SHP77 treated with DMSO at 0.1 percent for 48 hours (cell line): Measurements from ENCODE around the gene EPHB1.

Experiments
- DNase-seq: peaks from one replicate; lab custom pipeline; 2025; lab: John Stamatoyannopoulos, UW

Gene EPHB1

GRCh38 chr3:134883697-134884385 is 88.8 kb downstream of the EPHB1 start:
- no peak for DNase-seq

- no peak for DNase-seq
Observed at GRCh38 chr3:134885877-134886621, 91.0 kb downstream of the EPHB1 start.

- no peak for DNase-seq
Observed at GRCh38 chr3:134886991-134887390, 91.9 kb downstream of the EPHB1 start.

- DNase-seq = no peak
Observed at GRCh38 chr3:134887536-134887935, 92.5 kb downstream of the EPHB1 start.

- no peak for DNase-seq
Observed at GRCh38 chr3:134892326-134892725, 97.3 kb downstream of the EPHB1 start.

DNA sequence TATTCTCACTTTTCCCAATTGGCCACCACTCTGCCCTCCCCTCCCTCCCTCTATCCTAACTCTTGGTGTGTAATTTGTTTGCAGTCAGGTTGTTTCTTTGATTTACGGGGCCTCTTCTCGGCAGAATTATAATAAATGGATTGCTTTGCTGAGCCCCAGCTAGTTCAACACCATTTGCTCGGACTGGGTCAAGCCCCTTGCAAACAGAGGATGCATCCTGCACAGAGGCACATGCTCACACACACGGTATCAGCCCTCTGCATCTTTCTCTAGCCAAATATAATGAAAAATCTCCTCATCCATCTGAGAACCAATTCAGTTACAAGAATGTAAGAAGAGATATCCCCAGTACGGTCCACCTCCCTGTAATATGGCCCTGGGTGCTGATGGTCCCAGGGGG is 97.7 kb downstream of the EPHB1 start:
- no peak for DNase-seq

GRCh38 chr3:134894533-134894932 is 99.5 kb downstream of the EPHB1 start:
- no peak for DNase-seq

DNA sequence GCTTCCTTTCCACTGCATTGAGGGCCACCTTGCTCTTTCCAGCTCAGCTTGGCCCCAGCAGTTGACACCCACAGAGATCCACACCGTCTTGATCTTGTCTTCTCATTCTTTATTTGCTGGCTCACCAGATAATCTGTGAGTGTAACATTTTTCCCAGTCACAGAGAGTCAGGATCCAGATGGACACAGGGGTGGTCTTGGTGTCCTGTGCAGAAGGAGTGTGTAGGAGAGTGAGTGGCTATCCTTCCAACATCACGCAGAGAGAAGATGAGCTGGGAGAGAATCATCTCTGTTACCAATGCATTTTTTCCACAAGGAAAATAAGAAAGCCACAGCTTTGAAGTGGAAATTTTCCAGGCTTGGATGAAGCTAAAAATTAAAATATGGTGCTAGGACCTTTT is 100.1 kb downstream of the EPHB1 start:
- DNase-seq = no peak

- DNase-seq = no peak
Observed at GRCh38 chr3:134896141-134896540, 101.1 kb downstream of the EPHB1 start.

GRCh38 chr3:134896696-134897095 is 101.6 kb downstream of the EPHB1 start:
- no peak for DNase-seq

GRCh38 chr3:134897391-134898141 is 102.5 kb downstream of the EPHB1 start:
- DNase-seq = no peak

GRCh38 chr3:134898181-134898754 is 103.2 kb downstream of the EPHB1 start:
- no peak for DNase-seq

DNA sequence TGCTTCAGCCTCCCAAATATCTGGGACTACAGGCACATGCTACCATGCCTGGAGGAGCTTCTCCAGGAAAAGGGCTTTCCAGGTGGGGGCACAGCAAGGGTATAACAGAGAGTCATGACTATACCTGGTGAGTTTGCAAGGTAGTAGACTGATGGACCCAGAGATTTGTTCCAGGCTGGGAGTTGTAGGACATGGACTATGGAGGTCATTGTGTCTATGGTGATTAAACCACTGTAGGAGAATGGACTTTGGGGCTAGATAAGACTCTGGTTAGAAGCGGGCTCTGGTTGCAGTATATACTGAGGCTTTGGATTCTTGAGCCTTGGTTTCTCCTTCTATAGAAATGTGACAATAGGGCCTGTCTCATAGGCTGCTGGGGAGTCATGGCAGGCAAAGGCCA is 104.7 kb downstream of the EPHB1 start:
- no peak for DNase-seq

GRCh38 chr3:134900482-134900881 is 105.4 kb downstream of the EPHB1 start:
- DNase-seq = no peak

DNA sequence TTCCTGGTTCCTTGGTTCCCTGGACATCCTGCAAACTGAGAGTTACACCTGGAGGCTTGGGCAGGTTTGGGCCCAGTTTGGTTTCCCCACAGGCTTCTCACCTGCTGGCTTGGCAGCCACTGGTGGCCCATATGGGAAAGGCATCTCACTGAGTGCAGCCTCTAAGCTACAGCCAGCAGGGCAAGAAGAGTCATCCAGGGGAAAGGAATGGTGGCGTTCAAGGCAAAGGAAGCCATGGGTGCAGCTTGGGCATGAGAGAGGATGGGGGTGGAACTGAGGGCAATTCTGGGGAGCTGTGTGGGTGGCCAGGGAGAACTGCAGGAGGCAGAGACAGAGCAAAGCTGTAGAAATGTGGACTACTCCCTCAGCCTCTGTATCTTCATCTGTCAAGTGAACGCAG is 106.4 kb downstream of the EPHB1 start:
- DNase-seq = no peak

GRCh38 chr3:134903837-134904236 is 108.8 kb downstream of the EPHB1 start:
- DNase-seq = no peak

DNA sequence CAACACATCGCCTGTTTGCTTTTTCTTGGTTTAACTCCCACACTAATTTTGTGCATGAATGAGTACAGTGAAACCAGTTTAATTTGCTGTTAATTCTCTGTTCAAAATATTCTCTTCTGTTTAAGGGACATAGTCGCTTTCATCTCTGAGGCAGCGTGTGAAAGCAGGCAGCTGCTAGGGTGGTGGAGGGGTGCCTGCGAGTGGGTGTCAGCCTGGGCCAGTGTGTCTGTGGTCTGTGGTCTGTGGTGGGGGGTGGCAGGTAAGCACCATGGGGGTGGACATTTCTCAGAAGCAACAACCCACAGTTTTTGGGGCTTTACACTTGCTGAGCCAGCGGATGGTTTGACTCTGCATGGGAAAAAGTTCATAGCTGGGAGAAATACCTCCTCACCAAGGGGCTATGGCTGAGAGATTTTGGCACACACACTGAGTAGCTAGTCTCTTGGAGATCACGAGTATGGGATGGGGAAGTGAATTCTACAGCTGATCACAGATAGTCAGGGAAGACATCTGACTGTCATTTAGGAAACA is 109.2 kb downstream of the EPHB1 start:
- no peak for DNase-seq

DNA sequence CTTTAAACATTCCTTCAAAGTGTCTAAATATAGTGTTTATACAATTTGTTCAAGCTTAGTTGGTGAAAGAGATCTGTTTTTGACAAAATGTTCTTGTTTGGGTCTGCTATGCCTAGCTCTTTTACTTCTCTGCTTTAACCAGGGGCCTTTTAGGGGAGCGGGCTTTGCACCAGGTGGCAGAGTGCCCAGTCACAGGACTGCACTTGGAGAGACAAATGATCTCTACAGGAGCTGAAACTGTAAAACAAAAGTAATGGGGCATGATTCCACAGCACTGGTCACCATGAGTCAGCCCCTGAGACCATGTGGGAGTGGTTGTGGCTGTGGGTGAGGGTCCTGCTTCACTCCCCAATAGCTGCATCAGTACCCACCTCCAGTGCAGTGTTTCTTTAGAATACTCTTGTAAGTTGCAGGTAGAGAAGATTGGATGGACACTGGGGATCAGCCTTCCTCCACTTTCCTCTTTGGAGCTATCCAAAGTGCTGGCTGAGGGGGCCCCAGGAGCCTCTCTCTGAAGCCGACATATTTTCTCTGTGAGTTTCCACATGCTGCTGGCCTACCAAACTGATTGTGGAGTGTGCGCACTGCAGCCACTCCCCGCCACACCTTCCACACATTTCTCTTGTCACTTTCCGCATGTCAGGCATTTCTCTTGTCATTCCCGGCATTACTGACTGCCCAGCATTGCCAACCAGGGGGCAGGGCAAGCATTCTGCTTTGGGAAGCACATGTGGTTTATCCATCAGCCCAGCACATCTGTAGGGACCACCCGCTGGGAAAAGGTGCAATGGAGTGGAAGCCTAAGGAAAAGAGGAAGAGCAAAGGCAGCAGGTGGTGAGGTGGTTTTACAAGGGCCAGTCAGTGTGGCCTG is 110.0 kb downstream of the EPHB1 start:
- no peak for DNase-seq

- DNase-seq = no peak
Observed at GRCh38 chr3:134905647-134905935, 110.5 kb downstream of the EPHB1 start.

DNA sequence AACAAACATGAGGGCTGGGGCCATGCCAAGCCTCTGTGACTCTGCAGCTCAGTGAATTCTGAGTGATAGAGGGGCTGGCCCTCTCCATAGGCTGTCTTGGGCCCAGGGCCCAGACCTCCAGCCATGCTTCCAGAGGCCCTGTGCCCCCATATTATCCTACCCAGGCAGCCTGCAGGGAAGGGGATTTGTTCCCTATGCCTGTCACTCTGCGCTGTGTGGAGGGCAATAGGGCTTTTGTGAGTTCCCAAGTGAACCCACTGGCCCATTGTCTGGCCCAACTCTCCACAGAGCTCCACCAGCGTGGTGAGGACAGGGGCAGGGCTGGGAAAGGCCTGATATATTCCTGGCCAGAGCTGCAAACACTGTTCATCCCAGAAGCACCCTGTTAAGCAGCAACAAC is 113.2 kb downstream of the EPHB1 start:
- DNase-seq = no peak

DNA sequence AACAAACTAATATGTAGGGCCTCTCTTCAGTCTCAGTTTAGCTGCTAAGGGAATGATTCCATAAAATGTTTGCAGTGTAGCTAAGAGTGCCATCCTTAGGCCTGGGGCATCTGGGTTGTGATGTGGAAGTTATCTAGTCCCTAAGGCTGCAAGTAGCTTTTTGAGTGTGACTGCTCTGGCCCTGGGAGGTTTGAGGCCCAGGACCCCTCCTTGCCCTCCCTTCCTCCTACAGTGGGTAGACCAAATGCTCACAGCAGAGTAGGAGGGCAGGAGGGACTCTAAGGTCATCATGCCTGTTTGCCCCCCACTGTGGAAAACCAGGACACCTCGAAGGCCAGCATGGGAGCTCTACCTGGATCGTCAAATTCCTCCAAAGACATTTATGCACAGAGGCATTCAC is 115.0 kb downstream of the EPHB1 start:
- no peak for DNase-seq
